Neural progenitor cell (in vitro differentiated cells): ENCODE data around the gene ZBED4.

ENCODE experiments used
- CTCF ChIP-seq: fragments of 200-600 bp; sonication (generic); IDR thresholded peaks from 2 replicates; pipeline ENCODE4 v1.5.1; 2017; ENCODE audit warnings: antibody characterized with exemption, mild to moderate bottlenecking
- EZH2 ChIP-seq: fragments of 200-600 bp; sonication (generic); IDR thresholded peaks from 2 replicates; pipeline ENCODE4 v1.6.1; 2017; ENCODE audit warnings: antibody characterized with exemption, mild to moderate bottlenecking, moderate library complexity

GRCh38 chr22:49807129-49807528, 46.5 kb upstream of the ZBED4 start:
- TF ChIP-seq CTCF (no peak), EZH2 (no peak)
